Subcutaneous abdominal adipose tissue (tissue), 5 donors: ENCODE results near the gene TGM6.

Source experiments
- H3K27ac ChIP-seq: one replicate; pipeline ENCODE4 v1.7.0; 2013; ENCODE audit warnings: low read depth, mild to moderate bottlenecking, inconsistent platforms, low read length, moderate library complexity
- H3K27me3 ChIP-seq, 5 donors: one replicate each; pipeline ENCODE4 v1.7.0; 2013; ENCODE audit warnings: low read length in 5 of 5, inconsistent platforms in 1 of 5; ENCODE audit not compliant: control insufficient read depth in 5 of 5, insufficient read depth in 4 of 5
- H3K36me3 ChIP-seq, 5 donors: one replicate each; pipeline ENCODE4 v1.7.0; 2013; ENCODE audit warnings: low read length in 5 of 5; ENCODE audit not compliant: control insufficient read depth in 5 of 5, insufficient read depth in 5 of 5
- H3K4me1 ChIP-seq, 5 donors: one replicate each; pipeline ENCODE4 v1.7.0; 2013; ENCODE audit warnings: low read length in 5 of 5, mild to moderate bottlenecking in 3 of 5, moderate library complexity in 1 of 5; ENCODE audit not compliant: control insufficient read depth in 5 of 5, insufficient read depth in 5 of 5
- H3K4me3 ChIP-seq, 5 donors: one replicate each; pipeline ENCODE4 v1.7.0; 2013; ENCODE audit warnings: low read length in 5 of 5, low read depth in 1 of 5
- H3K9ac ChIP-seq, 5 donors: one replicate each; pipeline ENCODE4 v1.7.0; 2013; ENCODE audit warnings: low read length in 5 of 5, mild to moderate bottlenecking in 4 of 5, moderate library complexity in 3 of 5
- H3K9me3 ChIP-seq, 5 donors: one replicate each; pipeline ENCODE4 v1.7.0; 2013; ENCODE audit warnings: low read length in 5 of 5; ENCODE audit not compliant: control insufficient read depth in 5 of 5
- donor health status: healthy.
- donor health status: healthy.
- donor health status: healthy.
- donor health status: healthy.
- donor health status: healthy.

Gene TGM6

DNA sequence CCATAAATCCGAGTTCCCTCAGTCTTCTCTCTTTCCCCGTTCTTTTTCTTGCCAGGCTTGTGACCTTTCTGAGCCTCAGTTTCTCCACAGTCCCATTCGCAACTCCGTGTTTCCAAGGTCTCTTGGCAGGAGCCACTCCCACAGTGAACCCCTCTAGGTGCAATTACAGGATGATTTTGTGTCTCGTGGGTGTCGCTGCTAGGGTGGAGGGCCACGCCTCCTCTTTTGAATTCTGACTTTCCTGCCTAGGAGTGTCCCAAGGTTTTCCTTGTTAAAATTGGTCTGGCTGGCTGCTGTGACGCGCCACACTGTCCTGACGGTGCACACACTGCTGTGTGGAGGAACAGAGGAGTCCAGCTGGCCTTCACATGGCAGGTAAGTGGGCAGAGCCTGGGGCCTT lies at the start of gene TGM6:
Gene TGM6 (plus strand): TSS at position 301 of the 400 bp plus-strand sequence. CDS start 68 bp downstream, at position 369.
- no peaks in the 10 kb centered on the region for H3K4me1 ChIP-seq
- no peak within 1 kb of the TSS for H3K9ac ChIP-seq
- no peak within 1 kb of the TSS for H3K4me3 ChIP-seq
- H3K36me3 ChIP-seq, result no peaks in the 10 kb centered on the region
- H3K9me3 ChIP-seq, result no peaks in the 10 kb centered on the region
- H3K27me3 ChIP-seq, result peaks cover 0 to 11% (median 7%) of the 10 kb centered on the region in 5 donors
- no peak within 1 kb of the TSS for H3K27ac ChIP-seq

DNA sequence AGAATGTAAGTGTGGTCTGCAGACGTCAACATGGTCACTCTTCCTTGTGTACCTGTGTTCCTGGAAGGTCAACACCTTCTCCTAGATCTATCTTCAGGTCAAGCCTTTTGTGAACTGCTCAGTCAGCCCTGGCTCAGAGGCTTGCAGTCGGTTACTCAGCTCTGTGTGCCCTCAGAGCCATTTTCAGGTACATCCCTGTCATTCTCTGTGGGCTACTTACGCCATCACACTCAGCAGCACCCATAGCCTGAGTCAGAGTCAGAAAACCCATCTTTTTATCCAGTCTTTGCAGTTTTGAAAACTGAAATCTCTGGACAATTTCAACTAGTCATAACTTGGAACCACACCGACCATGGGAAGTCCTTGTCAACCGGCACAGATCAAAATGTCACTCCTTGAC lies 49.6 kb upstream of the TGM6 start:
- peaks cover 0 to 9% (median 6%) of the 10 kb centered on the region in 5 donors for H3K4me1 ChIP-seq
- H3K9me3 ChIP-seq, result no peaks in the 10 kb centered on the region
- H3K36me3 ChIP-seq, result no peaks in the 10 kb centered on the region
- H3K4me3 ChIP-seq, result no peak overlapping the region
- H3K27me3 ChIP-seq, result peaks cover 0 to 4% (median 0%) of the 10 kb centered on the region in 5 donors
- H3K27ac ChIP-seq, result no peak overlapping the region
- H3K9ac ChIP-seq, result no peak overlapping the region

DNA sequence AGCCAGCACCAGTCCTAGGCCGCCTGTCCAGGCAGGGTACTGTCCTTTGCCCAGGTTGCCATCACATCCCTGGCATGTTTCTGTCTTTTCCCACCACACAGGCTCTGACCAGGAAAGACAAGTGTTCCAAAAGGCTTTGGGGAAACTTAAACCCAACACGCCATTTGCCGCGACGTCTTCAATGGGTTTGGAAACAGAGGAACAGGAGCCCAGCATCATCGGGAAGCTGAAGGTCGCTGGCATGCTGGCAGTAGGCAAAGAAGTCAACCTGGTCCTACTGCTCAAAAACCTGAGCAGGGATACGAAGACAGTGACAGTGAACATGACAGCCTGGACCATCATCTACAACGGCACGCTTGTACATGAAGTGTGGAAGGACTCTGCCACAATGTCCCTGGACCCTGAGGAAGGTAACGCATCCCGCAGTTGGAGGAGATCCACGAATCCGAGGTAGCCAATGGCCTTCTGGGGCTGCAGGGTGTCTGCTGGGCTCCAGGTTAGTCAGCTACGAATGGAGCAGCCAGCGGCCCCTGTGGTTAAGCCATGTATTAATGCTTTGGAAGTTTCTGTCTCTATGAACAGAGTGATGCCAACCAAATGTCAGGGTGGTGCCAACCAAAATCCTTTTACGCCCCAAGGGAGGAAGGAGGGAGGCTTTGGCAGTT lies 48.7 kb upstream of the TGM6 start:
- H3K4me3 ChIP-seq, result no peak overlapping the region
- H3K27ac ChIP-seq, result no peak overlapping the region
- H3K9ac ChIP-seq, result no peak overlapping the region
- no peaks in the 10 kb centered on the region for H3K36me3 ChIP-seq
- H3K9me3 ChIP-seq, result no peaks in the 10 kb centered on the region
- peaks cover 0 to 9% (median 6%) of the 10 kb centered on the region in 5 donors for H3K4me1 ChIP-seq
- peaks cover 0 to 4% (median 0%) of the 10 kb centered on the region in 5 donors for H3K27me3 ChIP-seq

DNA sequence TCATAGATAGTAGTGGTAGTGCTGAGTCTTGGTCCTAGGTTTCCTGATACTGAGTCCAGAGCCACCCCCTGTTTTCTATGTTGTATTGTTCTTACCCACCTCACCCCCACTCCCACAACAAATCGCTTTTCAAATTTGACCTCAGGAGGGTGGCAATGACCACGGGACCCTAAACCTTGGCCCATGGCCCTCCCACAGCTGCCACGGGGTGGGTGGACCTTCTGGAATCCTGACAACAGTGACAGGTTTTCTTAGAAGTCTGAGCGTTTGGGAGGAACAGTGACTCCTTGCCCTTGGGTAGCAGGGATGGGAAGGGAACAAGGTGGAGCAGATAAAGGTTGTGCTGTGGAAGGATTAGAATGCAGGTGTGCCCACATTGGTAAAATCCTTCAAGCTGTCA lies 48.0 kb upstream of the TGM6 start:
- H3K27me3 ChIP-seq, result peaks cover 0 to 4% (median 0%) of the 10 kb centered on the region in 5 donors
- H3K9me3 ChIP-seq, result no peaks in the 10 kb centered on the region
- H3K27ac ChIP-seq, result no peak overlapping the region
- H3K9ac ChIP-seq, result no peak overlapping the region
- H3K36me3 ChIP-seq, result no peaks in the 10 kb centered on the region
- peaks cover 0 to 9% (median 6%) of the 10 kb centered on the region in 5 donors for H3K4me1 ChIP-seq
- H3K4me3 ChIP-seq, result no peak overlapping the region

DNA sequence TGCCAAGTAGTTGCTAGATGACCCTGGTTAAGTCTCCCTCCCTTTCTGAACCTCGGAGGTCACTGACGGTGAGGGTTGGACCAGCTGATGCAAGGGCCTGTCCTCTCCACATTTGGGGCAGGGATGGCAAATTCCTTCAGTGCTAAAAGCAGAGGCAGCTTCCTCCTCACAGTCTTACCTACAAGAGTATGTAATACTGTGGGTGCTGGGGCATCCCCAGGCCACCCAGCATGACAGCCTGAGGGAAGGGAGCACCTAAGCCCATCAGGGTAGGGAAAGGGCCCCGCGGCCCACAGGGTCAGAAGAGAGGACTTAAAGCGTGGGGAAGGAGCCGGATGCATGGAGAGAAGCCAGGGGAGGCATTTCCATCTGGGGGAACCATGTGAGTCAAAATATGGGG lies 46.9 kb upstream of the TGM6 start:
- no peaks in the 10 kb centered on the region for H3K36me3 ChIP-seq
- no peak overlapping the region for H3K9ac ChIP-seq
- no peak overlapping the region for H3K4me3 ChIP-seq
- H3K4me1 ChIP-seq, result peaks cover 0 to 9% (median 6%) of the 10 kb centered on the region in 5 donors
- H3K9me3 ChIP-seq, result no peaks in the 10 kb centered on the region
- H3K27ac ChIP-seq, result no peak overlapping the region
- peaks cover 0 to 4% (median 0%) of the 10 kb centered on the region in 5 donors for H3K27me3 ChIP-seq

DNA sequence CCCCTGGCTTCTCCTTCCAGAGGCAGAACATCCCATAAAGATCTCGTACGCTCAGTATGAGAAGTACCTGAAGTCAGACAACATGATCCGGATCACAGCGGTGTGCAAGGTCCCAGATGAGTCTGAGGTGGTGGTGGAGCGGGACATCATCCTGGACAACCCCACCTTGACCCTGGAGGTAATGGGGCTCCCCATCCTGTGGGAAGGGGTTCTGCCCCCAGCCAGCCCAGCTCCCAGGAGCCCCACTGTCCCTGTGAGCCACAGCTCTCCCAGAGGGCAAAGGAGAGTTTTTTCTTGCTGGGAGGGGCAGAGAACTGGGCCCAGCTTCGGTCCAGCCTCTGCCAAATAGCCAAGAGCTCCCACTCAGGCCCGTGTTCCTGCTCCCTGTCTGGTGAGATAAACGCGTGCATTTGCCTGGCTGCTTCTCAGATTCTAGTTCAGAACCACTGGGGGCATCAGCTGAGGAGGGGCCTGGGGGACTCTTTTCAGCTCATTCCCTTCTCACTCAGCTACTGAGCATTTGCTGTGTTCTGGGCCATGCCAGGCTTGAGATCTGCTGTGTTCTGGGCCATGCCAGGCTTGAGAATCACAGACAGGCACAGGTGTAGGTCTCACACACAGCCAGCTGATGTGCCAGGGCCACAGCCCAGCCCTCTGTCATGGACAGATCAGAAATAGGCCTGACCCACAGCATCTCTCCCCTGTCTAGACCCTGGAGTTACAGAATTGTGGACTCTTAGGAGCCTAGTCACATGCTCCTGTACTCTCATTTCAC lies 45.4 kb upstream of the TGM6 start:
- Histone ChIP-seq H3K9ac (no peak overlapping the region), H3K9me3 (no peaks in the 10 kb centered on the region), H3K4me1 (peaks cover 0 to 7% (median 5%) of the 10 kb centered on the region in 5 donors), H3K4me3 (no peak overlapping the region), H3K27me3 (peaks cover 0 to 4% (median 0%) of the 10 kb centered on the region in 5 donors), H3K27ac (no peak overlapping the region), H3K36me3 (no peaks in the 10 kb centered on the region)

DNA sequence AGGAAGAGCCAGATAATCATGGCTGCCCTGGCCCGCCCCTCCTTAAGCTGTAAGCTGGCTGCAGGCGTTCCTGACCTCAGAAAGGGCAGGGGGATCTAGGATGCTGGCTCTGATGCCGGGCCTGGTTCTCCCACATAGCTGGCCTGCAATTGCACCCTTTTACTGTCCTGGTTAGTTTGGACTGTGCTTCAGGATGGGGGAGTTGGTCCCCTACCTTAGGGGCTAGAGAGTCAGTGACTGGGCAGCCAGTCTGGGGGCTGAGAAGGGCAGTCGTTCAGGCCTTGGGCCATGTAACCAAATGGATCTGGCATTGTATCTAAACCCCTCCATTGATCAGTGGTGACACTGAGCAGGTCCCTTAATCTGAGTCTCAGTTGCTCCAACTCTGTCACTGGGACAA lies 44.2 kb upstream of the TGM6 start:
- H3K36me3 ChIP-seq, result no peaks in the 10 kb centered on the region
- H3K27ac ChIP-seq, result no peak overlapping the region
- no peak overlapping the region for H3K9ac ChIP-seq
- peaks cover 0 to 7% (median 5%) of the 10 kb centered on the region in 5 donors for H3K4me1 ChIP-seq
- H3K9me3 ChIP-seq, result no peaks in the 10 kb centered on the region
- H3K4me3 ChIP-seq, result no peak overlapping the region
- H3K27me3 ChIP-seq, result peaks cover 0 to 4% (median 0%) of the 10 kb centered on the region in 5 donors

DNA sequence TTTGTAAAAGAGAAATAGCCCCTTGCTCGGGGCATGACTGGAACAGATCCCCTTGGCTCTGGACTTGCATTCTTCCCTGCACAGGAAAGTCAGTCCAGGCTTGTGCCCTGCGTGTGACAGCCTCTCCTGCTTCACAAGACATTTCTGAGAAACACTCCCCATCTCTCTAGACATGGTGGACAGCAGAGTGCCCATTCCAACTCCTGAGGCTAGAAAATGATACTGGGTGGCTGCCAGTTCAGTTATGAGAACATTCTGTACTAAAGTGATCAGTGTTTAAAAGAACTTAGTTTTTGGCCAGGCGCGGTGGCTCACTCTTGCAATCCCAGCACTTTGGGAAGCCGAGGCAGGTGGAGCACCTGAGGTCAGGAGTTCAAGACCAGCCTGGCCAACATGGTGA lies 43.6 kb upstream of the TGM6 start:
- Histone ChIP-seq H3K9ac (no peak overlapping the region), H3K4me1 (peaks cover 0 to 6% (median 5%) of the 10 kb centered on the region in 5 donors), H3K27me3 (peaks cover 0 to 4% (median 0%) of the 10 kb centered on the region in 5 donors), H3K36me3 (no peaks in the 10 kb centered on the region), H3K9me3 (no peaks in the 10 kb centered on the region), H3K27ac (no peak overlapping the region), H3K4me3 (no peak overlapping the region)

DNA sequence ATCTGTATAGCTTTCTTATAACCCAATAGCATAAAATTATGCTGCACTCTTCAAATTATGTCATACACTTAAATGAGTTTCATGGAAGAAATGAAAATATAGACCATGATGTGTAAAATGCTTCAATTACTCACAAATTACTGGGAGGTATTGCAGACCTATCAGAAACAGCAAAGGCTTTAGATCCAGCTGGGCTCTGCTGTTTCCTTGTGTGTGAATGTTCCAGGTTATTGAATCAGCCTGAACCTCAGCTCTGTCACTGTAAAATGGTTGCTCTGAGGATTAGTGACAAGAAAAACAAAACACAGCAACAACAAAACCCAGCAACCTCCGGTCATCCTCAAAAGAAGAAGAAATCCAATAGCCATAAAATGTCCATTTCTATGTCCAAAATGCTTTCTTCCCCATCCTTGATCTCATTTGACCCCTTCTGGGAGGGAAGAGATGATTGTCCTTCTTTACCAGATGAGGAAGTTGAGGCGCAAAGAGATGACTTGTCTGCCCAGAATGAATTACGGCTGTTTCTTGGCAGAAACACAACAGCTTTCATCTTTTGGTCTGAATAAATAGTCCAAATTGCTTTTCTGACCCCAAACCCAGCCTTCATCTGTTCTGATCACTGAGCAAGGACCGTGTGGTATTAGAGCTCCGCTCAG lies 42.2 kb upstream of the TGM6 start:
- no peaks in the 10 kb centered on the region for H3K27me3 ChIP-seq
- H3K9me3 ChIP-seq, result no peaks in the 10 kb centered on the region
- no peak overlapping the region for H3K27ac ChIP-seq
- no peaks in the 10 kb centered on the region for H3K4me1 ChIP-seq
- no peaks in the 10 kb centered on the region for H3K36me3 ChIP-seq
- H3K9ac ChIP-seq, result no peak overlapping the region
- no peak overlapping the region for H3K4me3 ChIP-seq

DNA sequence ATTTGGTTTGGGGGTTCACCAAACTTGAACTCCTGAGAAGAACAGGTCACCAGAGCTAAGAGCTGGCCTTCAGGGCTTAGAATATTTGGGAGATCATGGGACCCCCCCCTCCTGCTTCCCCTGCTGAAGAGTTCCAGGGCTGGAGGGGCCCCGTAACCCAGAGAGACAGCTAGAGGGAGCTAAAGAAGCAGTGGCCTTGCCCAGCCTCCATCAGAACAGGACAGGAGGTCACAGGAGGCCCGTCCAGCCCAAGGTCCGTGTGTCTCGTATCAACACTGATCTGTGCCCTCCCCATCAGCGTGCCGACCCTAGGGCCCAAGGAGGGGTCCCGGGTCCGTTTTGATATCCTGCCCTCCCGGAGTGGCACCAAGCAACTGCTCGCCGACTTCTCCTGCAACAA lies 40.6 kb upstream of the TGM6 start:
- Histone ChIP-seq H3K27me3 (no peaks in the 10 kb centered on the region), H3K27ac (no peak overlapping the region), H3K36me3 (no peaks in the 10 kb centered on the region), H3K9me3 (no peaks in the 10 kb centered on the region), H3K4me3 (no peak overlapping the region), H3K9ac (no peak overlapping the region), H3K4me1 (no peaks in the 10 kb centered on the region)
